ENCODE data around the gene OAS3. TPM values are rescaled to one million over a fixed set of nuclear protein-coding genes. Genes with fewer than 3 reads are reported as not detected.

Gene OAS3
- total and polyA plus RNA-seq, 10 of the 15 experiments (the other 5 are each of a cell fraction or from before 2014, with no cell fraction given), result 5.1 to 107 (median 18.0) TPM

DNA sequence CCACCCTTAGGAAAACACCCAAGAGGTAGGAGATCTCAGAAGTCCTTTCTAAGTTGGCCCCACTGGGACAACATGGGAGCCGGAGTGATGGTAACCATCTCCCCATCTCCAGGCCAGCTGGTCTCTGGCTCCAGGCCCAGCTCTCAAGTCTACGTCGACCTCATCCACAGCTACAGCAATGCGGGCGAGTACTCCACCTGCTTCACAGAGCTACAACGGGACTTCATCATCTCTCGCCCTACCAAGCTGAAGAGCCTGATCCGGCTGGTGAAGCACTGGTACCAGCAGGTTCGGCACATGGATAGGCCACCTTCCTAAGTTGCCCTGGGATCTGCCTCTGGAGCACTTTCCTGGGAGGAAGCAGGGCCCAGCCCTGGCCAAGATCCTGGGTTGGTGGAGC, 29.0 kb downstream of the OAS3 start:
- BruUV-seq (replicated peaks), result no TSS peak
- H3K36me3 ChIP-seq (ENCODE audit: control insufficient read depth in 2 of 2, insufficient read depth in 2 of 2, low read length in 1 of 2), result peaks cover 15 to 19% of the 10 kb centered on the region in 2 experiments
- no peak for TF ChIP-seq EGR1 (IDR thresholded peaks at IDR 0.05; ENCODE audit: borderline replicate concordance in 1 of 2, low read depth in 2 of 2, low read length in 2 of 2)
- no peak for TF ChIP-seq KDM1A (IDR thresholded peaks at IDR 0.05; ENCODE audit: borderline replicate concordance)
- TF ChIP-seq CHD2 (IDR thresholded peaks at IDR 0.05; ENCODE audit: borderline replicate concordance, low read depth, low read length), result no peak
- TF ChIP-seq CHD4 (IDR thresholded peaks at IDR 0.05), result no peak
- TF ChIP-seq NFIC (IDR thresholded peaks at IDR 0.05; ENCODE audit: low read depth, low read length), result no peak
- TF ChIP-seq PAX8 (IDR thresholded peaks at IDR 0.05), result no peak
- TF ChIP-seq NR2C2 (IDR thresholded peaks at IDR 0.05; ENCODE audit: borderline replicate concordance, control insufficient read depth, insufficient read length, low read depth), result no peak
- no peak for TF ChIP-seq IRF3 (IDR thresholded peaks at IDR 0.05)
- no peak for TF ChIP-seq USF1 (IDR thresholded peaks at IDR 0.05; ENCODE audit: borderline replicate concordance, extremely low read length, insufficient read depth, low read depth, low read length)
- TF ChIP-seq, protein P1, sequence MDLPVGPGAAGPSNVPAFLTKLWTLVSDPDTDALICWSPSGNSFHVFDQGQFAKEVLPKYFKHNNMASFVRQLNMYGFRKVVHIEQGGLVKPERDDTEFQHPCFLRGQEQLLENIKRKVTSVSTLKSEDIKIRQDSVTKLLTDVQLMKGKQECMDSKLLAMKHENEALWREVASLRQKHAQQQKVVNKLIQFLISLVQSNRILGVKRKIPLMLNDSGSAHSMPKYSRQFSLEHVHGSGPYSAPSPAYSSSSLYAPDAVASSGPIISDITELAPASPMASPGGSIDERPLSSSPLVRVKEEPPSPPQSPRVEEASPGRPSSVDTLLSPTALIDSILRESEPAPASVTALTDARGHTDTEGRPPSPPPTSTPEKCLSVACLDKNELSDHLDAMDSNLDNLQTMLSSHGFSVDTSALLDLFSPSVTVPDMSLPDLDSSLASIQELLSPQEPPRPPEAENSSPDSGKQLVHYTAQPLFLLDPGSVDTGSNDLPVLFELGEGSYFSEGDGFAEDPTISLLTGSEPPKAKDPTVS (IDR thresholded peaks at IDR 0.05; ENCODE audit: low read depth, low read length), result no peak
- TF ChIP-seq DPF2 (IDR thresholded peaks at IDR 0.05), result no peak
- TF ChIP-seq, protein P2, sequence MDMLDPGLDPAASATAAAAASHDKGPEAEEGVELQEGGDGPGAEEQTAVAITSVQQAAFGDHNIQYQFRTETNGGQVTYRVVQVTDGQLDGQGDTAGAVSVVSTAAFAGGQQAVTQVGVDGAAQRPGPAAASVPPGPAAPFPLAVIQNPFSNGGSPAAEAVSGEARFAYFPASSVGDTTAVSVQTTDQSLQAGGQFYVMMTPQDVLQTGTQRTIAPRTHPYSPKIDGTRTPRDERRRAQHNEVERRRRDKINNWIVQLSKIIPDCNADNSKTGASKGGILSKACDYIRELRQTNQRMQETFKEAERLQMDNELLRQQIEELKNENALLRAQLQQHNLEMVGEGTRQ (IDR thresholded peaks at IDR 0.05; ENCODE audit: borderline replicate concordance, low read depth, low read length), result no peak
- TF ChIP-seq, protein P3, sequence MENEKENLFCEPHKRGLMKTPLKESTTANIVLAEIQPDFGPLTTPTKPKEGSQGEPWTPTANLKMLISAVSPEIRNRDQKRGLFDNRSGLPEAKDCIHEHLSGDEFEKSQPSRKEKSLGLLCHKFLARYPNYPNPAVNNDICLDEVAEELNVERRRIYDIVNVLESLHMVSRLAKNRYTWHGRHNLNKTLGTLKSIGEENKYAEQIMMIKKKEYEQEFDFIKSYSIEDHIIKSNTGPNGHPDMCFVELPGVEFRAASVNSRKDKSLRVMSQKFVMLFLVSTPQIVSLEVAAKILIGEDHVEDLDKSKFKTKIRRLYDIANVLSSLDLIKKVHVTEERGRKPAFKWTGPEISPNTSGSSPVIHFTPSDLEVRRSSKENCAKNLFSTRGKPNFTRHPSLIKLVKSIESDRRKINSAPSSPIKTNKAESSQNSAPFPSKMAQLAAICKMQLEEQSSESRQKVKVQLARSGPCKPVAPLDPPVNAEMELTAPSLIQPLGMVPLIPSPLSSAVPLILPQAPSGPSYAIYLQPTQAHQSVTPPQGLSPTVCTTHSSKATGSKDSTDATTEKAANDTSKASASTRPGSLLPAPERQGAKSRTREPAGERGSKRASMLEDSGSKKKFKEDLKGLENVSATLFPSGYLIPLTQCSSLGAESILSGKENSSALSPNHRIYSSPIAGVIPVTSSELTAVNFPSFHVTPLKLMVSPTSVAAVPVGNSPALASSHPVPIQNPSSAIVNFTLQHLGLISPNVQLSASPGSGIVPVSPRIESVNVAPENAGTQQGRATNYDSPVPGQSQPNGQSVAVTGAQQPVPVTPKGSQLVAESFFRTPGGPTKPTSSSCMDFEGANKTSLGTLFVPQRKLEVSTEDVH (IDR thresholded peaks at IDR 0.05; ENCODE audit: low read depth, partially characterized antibody), result no peak

More for the DNA sequence above, 29.0 kb downstream of the OAS3 start:
- in situ Hi-C loops (cut with MboI) (no loop called here), intact Hi-C loops (cut with micrococcal nuclease; ENCODE audit: unreplicated experiment) (no loop called here)
- CTCF ChIA-PET, result no interaction called here
- Histone ChIP-seq H3K79me2 (ENCODE audit: control insufficient read depth, insufficient read depth, low read length) (no peaks in the 10 kb centered on the region), H3K9me3 (replicated peaks; ENCODE audit: control insufficient read depth, insufficient read depth, low read length) (no peaks in the 10 kb centered on the region), H3K27ac (ENCODE audit: control insufficient read depth, insufficient read depth) (no peak overlapping the region), H4K20me1 (ENCODE audit: control insufficient read depth, insufficient read depth) (no peaks in the 10 kb centered on the region), H3K4me3 (no peak overlapping the region), H3K9ac (ENCODE audit: control insufficient read depth, insufficient read depth, low read length) (no peak overlapping the region), H2AFZ (ENCODE audit: control insufficient read depth, low read depth, low read length) (no peak overlapping the region), H3K4me1 (ENCODE audit: control insufficient read depth, insufficient read depth, low read length) (no peaks in the 10 kb centered on the region), H3K27me3 (replicated peaks in 1 of 2; ENCODE audit: control insufficient read depth in 2 of 2, insufficient read depth in 2 of 2, low read length in 1 of 2) (no peaks in the 10 kb centered on the region), H3K4me2 (ENCODE audit: control insufficient read depth, insufficient read depth) (no peak overlapping the region)
- SMC1A ChIA-PET (ENCODE audit: uncharacterized antibody, unreplicated experiment), result interaction anchor here (1.5 kb wide), 1 partner anchor 26 kb away, joined by 3 read pairs; no protein-coding TSS in a partner anchor
- POLR2A ChIA-PET, result interaction anchor here (1.1 kb wide), 1 partner anchor 10 kb away, joined by 4 read pairs; no protein-coding TSS in a partner anchor
- FAIRE-seq (no peak), ATAC-seq (no peak), DNase-seq (ENCODE audit: low read depth, low spot score) (no peak)
- RAD21 ChIA-PET (ENCODE audit: unreplicated experiment), result no interaction called here
- 98% methylated on average over 9 of the region's 9 CpGs for WGBS (ENCODE audit: insufficient coverage, insufficient replicate concordance, low lambda C conversion rate, missing lambda C conversion rate)
